Liver (tissue), 9 donors: ENCODE data around the gene FBN1. TPM values are rescaled to one million over a fixed set of nuclear protein-coding genes. Genes with fewer than 3 reads are reported as not detected.
A peak's percentile ranks its signal among the peaks of the same experiment; 100 is the strongest.

Source experiments
- DNase-seq: peaks from one replicate; pipeline ENCODE4 v3.0.0-alpha.2; 2017; ENCODE audit warnings: low spot score
- H3K27ac ChIP-seq, 2 donors: one replicate each; pipeline ENCODE4 v1.7.0; 2013; ENCODE audit warnings: inconsistent platforms in 2 of 2, low read length in 2 of 2, control low read depth in 1 of 2, low read depth in 1 of 2, mild to moderate bottlenecking in 1 of 2
- H3K27me3 ChIP-seq, 4 donors: one replicate each; pipeline versions ENCODE4 v1.6.1 to v1.7.0; 2013; ENCODE audit warnings: low read length in 3 of 4, inconsistent platforms in 1 of 4, mild to moderate bottlenecking in 1 of 4, moderate library complexity in 1 of 4; ENCODE audit not compliant: control insufficient read depth in 4 of 4, insufficient read depth in 4 of 4
- H3K36me3 ChIP-seq, 4 donors: one replicate each; pipeline versions ENCODE4 v1.6.1 to v1.7.0; 2013; ENCODE audit warnings: low read length in 3 of 4, mild to moderate bottlenecking in 3 of 4, low read depth in 1 of 4, moderate library complexity in 1 of 4; ENCODE audit not compliant: control insufficient read depth in 4 of 4, insufficient read depth in 3 of 4
- H3K4me1 ChIP-seq, 4 donors: one replicate each; pipeline versions ENCODE4 v1.6.1 to v1.7.0; 2013; ENCODE audit warnings: low read length in 3 of 4, mild to moderate bottlenecking in 3 of 4, moderate library complexity in 1 of 4; ENCODE audit not compliant: control insufficient read depth in 4 of 4, insufficient read depth in 4 of 4
- H3K4me3 ChIP-seq, 3 donors: one replicate each; pipeline versions ENCODE4 v1.6.1 to v1.7.0; 2013; ENCODE audit warnings: low read length in 3 of 3, control low read depth in 1 of 3, low read depth in 1 of 3, mild to moderate bottlenecking in 1 of 3
- H3K9ac ChIP-seq, 2 donors: one replicate each; pipeline ENCODE4 v1.7.0; 2013; ENCODE audit warnings: low read length in 2 of 2, mild to moderate bottlenecking in 2 of 2, moderate library complexity in 2 of 2, control low read depth in 1 of 2, low read depth in 1 of 2
- H3K9me3 ChIP-seq, 4 donors: one replicate each; pipeline versions ENCODE4 v1.6.1 to v1.7.0; 2013; ENCODE audit warnings: low read length in 3 of 4; ENCODE audit not compliant: control insufficient read depth in 4 of 4
- CTCF ChIP-seq: fragments of 150-350 bp; IDR thresholded peaks from 2 replicates; pipeline ENCODE4 v1.5.1; 2017; ENCODE audit warnings: improper control_type of control experiment, low read depth, low read length; ENCODE audit not compliant: missing input control
- EGR1 ChIP-seq, 2 donors: IDR thresholded peaks; 2 replicates each; pipeline ENCODE4 v1.6.1; 2016 to 2018; ENCODE audit warnings: antibody characterized with exemption in 2 of 2, low read depth in 2 of 2
- FOXA1 ChIP-seq: IDR thresholded peaks from 2 replicates; pipeline ENCODE4 v1.6.1; 2016; ENCODE audit warnings: antibody characterized with exemption
- FOXA2 ChIP-seq: IDR thresholded peaks from 2 replicates; pipeline ENCODE4 v1.6.1; 2016; ENCODE audit warnings: antibody characterized with exemption
- GABPA ChIP-seq, 2 donors: IDR thresholded peaks in 1 of 2; conservative IDR thresholded peaks in 1 of 2; 2 replicates each; pipeline ENCODE4 v1.6.1; 2016; ENCODE audit warnings: antibody characterized with exemption in 2 of 2, mild to moderate bottlenecking in 1 of 2, moderate library complexity in 1 of 2
- HNF4A ChIP-seq, 2 donors: conservative IDR thresholded peaks; 2 replicates each; pipeline ENCODE4 v1.6.1; 2016; ENCODE audit warnings: antibody characterized with exemption in 2 of 2, mild to moderate bottlenecking in 2 of 2
- HNF4G ChIP-seq: IDR thresholded peaks from 2 replicates; pipeline ENCODE4 v1.6.1; 2016; ENCODE audit warnings: antibody characterized with exemption
- JUND ChIP-seq, 2 donors: IDR thresholded peaks; 2 replicates each; pipeline ENCODE4 v1.6.1; 2016; ENCODE audit warnings: antibody characterized with exemption in 2 of 2
- MAX ChIP-seq: IDR thresholded peaks from 2 replicates; pipeline ENCODE4 v1.6.1; 2016; ENCODE audit warnings: antibody characterized with exemption
- RAD21 ChIP-seq, 2 donors: IDR thresholded peaks; 2 replicates each; pipeline ENCODE4 v1.6.1; 2016; ENCODE audit warnings: antibody characterized with exemption in 2 of 2, mild to moderate bottlenecking in 2 of 2
- RXRA ChIP-seq, 2 donors: IDR thresholded peaks; 2 replicates each; pipeline ENCODE4 v1.6.1; 2017 to 2018; ENCODE audit warnings: antibody characterized with exemption in 2 of 2, mild to moderate bottlenecking in 1 of 2
- SP1 ChIP-seq: IDR thresholded peaks from 2 replicates; pipeline ENCODE4 v1.6.1; 2018; ENCODE audit warnings: antibody characterized with exemption, mild to moderate bottlenecking
- TAF1 ChIP-seq: conservative IDR thresholded peaks from 2 replicates; pipeline ENCODE4 v1.6.1; 2016; ENCODE audit warnings: antibody characterized with exemption, mild to moderate bottlenecking
- YY1 ChIP-seq: IDR thresholded peaks from 2 replicates; pipeline ENCODE4 v1.6.1; 2016; ENCODE audit warnings: antibody characterized with exemption, mild to moderate bottlenecking
- ZBTB33 ChIP-seq: IDR thresholded peaks from 2 replicates; pipeline ENCODE4 v1.6.1; 2016; ENCODE audit warnings: antibody characterized with exemption
- WGBS: extraction: QIAGEN DNeasy Blood & Tissue Kit; methylation state at CpG from one replicate; pipeline ENCODE4 v1.1.7; 2013; 5-methylcytosine and 5-hydroxymethylcytosine counted together
- polyA plus RNA-seq, 2 donors: library from polyadenylated mRNA; stranded (reverse) in 1 of 2; unstranded in 1 of 2; fragments of 200-250 nt in 1 of 2; fragments of >200 nt in 1 of 2; fragmentation: Nextera tagmentation in 1 of 2; extraction: Ambion mirVana in 1 of 2; gene quantifications; one replicate each; pipeline versions ENCODE4 v1.2.1 to v1.2.3, GENCODE V29; 2013 to 2015
- total RNA-seq, 2 donors: library from RNA; depleted of rRNA; stranded (reverse); fragments of >200 nt; gene quantifications; one replicate each; pipeline ENCODE4 v1.2.3, GENCODE V29; 2014
- TF ChIP-seq, protein P1 (sequence below): IDR thresholded peaks from 2 replicates; pipeline ENCODE4 v1.6.1; 2016; ENCODE audit warnings: antibody characterized with exemption
- donor health status: healthy.
- donor health status: healthy.
- donor health status: healthy.
- donor health status: healthy.
- donor health status: healthy.

The FBN1 gene
- total and polyA plus RNA-seq, 4 donors, result 1.3 to 20.1 (median 12.4) TPM

DNA sequence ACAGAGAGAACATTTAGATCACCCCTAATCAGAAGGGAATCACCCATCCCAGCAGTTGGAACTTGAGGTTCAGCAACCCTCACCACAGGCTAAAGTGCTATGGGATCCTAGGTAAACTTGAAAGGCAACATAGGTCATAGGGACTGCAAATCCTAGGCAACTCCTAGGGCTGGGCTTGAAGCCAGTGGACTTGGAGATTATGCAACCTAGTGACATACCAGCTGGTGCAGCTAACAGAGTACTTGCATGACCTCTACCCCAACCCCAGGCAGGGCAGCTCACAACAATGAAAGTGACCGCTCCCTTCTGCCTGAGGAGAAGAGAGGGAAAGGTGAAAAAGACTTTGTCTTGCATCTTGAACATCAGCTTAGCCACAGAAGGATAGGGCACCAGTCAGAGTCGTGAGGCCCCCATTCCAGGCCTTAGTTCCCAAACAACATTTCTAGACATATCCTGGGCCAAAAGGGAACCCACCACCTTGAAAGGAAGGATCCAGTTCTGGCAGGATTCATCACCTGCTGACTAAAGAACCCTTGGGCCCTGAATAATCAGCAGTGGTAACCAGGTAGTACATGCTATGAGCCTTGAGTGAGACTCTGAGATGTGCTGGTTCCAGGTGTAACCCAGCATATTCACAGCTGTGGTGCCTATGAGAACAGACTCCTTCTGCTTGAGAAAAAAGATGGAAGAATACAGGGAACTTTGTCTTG, 37.6 kb upstream of the FBN1 start:
- Histone ChIP-seq H3K36me3 (no peaks in the 10 kb centered on the region), H3K9ac (no peak overlapping the region), H3K27me3 (no peaks in the 10 kb centered on the region), H3K27ac (no peak overlapping the region), H3K9me3 (peaks cover 0 to 3% (median 0%) of the 10 kb centered on the region in 4 donors), H3K4me3 (no peak overlapping the region), H3K4me1 (no peaks in the 10 kb centered on the region)
- no peak for DNase-seq
- WGBS, result 77% methylated on average over 2 of the region's 2 CpGs
- TF ChIP-seq JUND (IDR thresholded peaks at IDR 0.05), result no peak
- peak; percentile 76 for TF ChIP-seq RXRA (IDR thresholded peaks at IDR 0.05)
- TF ChIP-seq FOXA2, result peak; percentile 37
- TF ChIP-seq FOXA1, result no peak
- no peak for TF ChIP-seq TAF1
- TF ChIP-seq EGR1 (IDR thresholded peaks at IDR 0.05; ENCODE audit: low read depth in 2 of 2), result no peak
- no peak for TF ChIP-seq MAX
- no peak for TF ChIP-seq RAD21 (IDR thresholded peaks at IDR 0.05)
- peak; percentile 56 to 59 for TF ChIP-seq HNF4A (conservative IDR thresholded peaks at IDR 0.05)

- Histone ChIP-seq H3K27me3 (no peaks in the 10 kb centered on the region), H3K9me3 (peaks cover 0 to 3% (median 0%) of the 10 kb centered on the region in 4 donors), H3K36me3 (no peaks in the 10 kb centered on the region), H3K27ac (no peak overlapping the region), H3K4me1 (no peaks in the 10 kb centered on the region), H3K4me3 (no peak overlapping the region), H3K9ac (no peak overlapping the region)
- DNase-seq, result no peak
- TF ChIP-seq TAF1, result no peak
- 73% methylated on average over 3 of the region's 3 CpGs for WGBS
These were observed 35.8 kb upstream of the FBN1 start for GRCh38 chr15:48681353-48681752.

DNA sequence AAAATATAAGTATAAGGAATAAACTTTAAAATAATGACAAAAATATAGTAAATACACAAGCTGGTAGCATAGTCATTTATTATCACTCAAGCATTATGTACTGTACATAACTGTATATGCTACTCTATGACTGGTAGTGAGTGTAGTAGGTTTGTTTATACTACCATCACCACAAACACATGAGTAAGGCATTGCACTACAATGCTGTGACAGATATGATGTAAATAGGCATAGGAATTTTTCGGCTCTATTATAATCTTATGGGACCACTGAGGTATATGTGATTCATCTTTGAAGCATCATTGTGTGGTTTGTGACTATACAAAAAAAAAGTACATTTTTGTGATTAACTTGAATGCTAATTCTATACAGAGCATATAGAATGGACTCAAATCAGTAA, 35.3 kb upstream of the FBN1 start:
- Histone ChIP-seq H3K9ac (no peak overlapping the region), H3K4me3 (no peak overlapping the region), H3K27ac (no peak overlapping the region), H3K36me3 (no peaks in the 10 kb centered on the region), H3K27me3 (no peaks in the 10 kb centered on the region), H3K9me3 (peaks cover 0 to 3% (median 0%) of the 10 kb centered on the region in 4 donors), H3K4me1 (no peaks in the 10 kb centered on the region)
- DNase-seq, result no peak
- WGBS, result 82% methylated on average over 1 of the region's 1 CpG
- no peak for TF ChIP-seq YY1
- TF ChIP-seq HNF4G, result no peak
- TF ChIP-seq JUND (IDR thresholded peaks at IDR 0.05), result no peak
- TF ChIP-seq ZBTB33, result no peak

- H3K4me3 ChIP-seq, result no peak overlapping the region
- H3K9me3 ChIP-seq, result peaks cover 0 to 3% (median 0%) of the 10 kb centered on the region in 4 donors
- H3K27me3 ChIP-seq, result no peaks in the 10 kb centered on the region
- DNase-seq, result no peak
- H3K4me1 ChIP-seq, result no peaks in the 10 kb centered on the region
- no peak overlapping the region for H3K27ac ChIP-seq
- H3K36me3 ChIP-seq, result no peaks in the 10 kb centered on the region
- no peak overlapping the region for H3K9ac ChIP-seq
- 85% methylated on average over 2 of the region's 2 CpGs for WGBS
- TF ChIP-seq RXRA (IDR thresholded peaks at IDR 0.05) (no peak), CTCF (no peak), FOXA2 (no peak), RAD21 (IDR thresholded peaks at IDR 0.05) (no peak), MAX (no peak), SP1 (no peak), HNF4G (no peak), HNF4A (conservative IDR thresholded peaks at IDR 0.05) (no peak), GABPA (IDR thresholded peaks at IDR 0.05 in 1 of 2, conservative IDR thresholded peaks at IDR 0.05 in 1 of 2) (no peak), ZBTB33 (no peak), EGR1 (IDR thresholded peaks at IDR 0.05; ENCODE audit: low read depth in 2 of 2) (no peak), TAF1 (no peak)
- TF ChIP-seq, protein P1, sequence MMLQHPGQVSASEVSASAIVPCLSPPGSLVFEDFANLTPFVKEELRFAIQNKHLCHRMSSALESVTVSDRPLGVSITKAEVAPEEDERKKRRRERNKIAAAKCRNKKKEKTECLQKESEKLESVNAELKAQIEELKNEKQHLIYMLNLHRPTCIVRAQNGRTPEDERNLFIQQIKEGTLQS, result no peak
These were observed 34.4 kb upstream of the FBN1 start for GRCh38 chr15:48679952-48680351.
